ENCODE measurements around the gene SQSTM1.

The SQSTM1 gene

GRCh38 chr5:179875741-179876609 lies 55.3 kb downstream of the SQSTM1 start:
- no peak for DNase-seq

- no peak for DNase-seq
Observed at GRCh38 chr5:179876610-179876952, 55.9 kb downstream of the SQSTM1 start.

- DNase-seq = no peak
Observed at GRCh38 chr5:179878222-179879002, 57.7 kb downstream of the SQSTM1 start.

- no peak for DNase-seq
Observed at GRCh38 chr5:179879003-179879689, 58.4 kb downstream of the SQSTM1 start.

- no peak for DNase-seq
Observed at GRCh38 chr5:179879690-179880010, 58.9 kb downstream of the SQSTM1 start.

- no peak for DNase-seq
Observed at GRCh38 chr5:179880066-179880650, 59.5 kb downstream of the SQSTM1 start.

GRCh38 chr5:179880848-179881590 lies 60.3 kb downstream of the SQSTM1 start:
- DNase-seq = no peak

- DNase-seq = no peak
Observed at GRCh38 chr5:179882338-179882737, 61.6 kb downstream of the SQSTM1 start.

- DNase-seq = no peak
Observed at GRCh38 chr5:179883163-179883562, 62.5 kb downstream of the SQSTM1 start.

- DNase-seq = no peak
Observed at GRCh38 chr5:179885491-179886090, 64.9 kb downstream of the SQSTM1 start.

- DNase-seq = no peak
Observed at GRCh38 chr5:179886190-179886911, 65.6 kb downstream of the SQSTM1 start.

- DNase-seq = no peak
Observed at GRCh38 chr5:179887095-179887494, 66.4 kb downstream of the SQSTM1 start.

All from NCI-H1930 (cell line).